ENCODE results near the gene LMO7. TPM values are rescaled to one million over a fixed set of nuclear protein-coding genes. Genes with fewer than 3 reads are reported as not detected.

The LMO7 gene
- total and polyA plus RNA-seq, 2 of the 8 experiments (the other 6 are each of a cell fraction or from before 2014, with no cell fraction given): 8.1 to 28.3 TPM

- no peak overlapping the region for H3K4ac ChIP-seq (replicated peaks; ENCODE audit: insufficient read length, low read depth, low read length)
- no peaks in the 10 kb centered on the region for H3K79me2 ChIP-seq (ENCODE audit: control insufficient read depth in 1 of 2, insufficient read depth in 2 of 2, low read length in 2 of 2)
- H3K56ac ChIP-seq (replicated peaks; ENCODE audit: insufficient read length, low read depth, low read length): no peak overlapping the region
- TF ChIP-seq FOSL1 (IDR thresholded peaks at IDR 0.05; ENCODE audit: insufficient read depth, low read depth, low read length) (no peak), ASH2L (IDR thresholded peaks at IDR 0.05; ENCODE audit: low read length) (no peak)
- H3K4me2 ChIP-seq (ENCODE audit: insufficient read depth in 1 of 2, low read depth in 2 of 2, low read length in 2 of 2): no peak overlapping the region
- H2BK12ac ChIP-seq (ENCODE audit: low read depth, low read length): no peak overlapping the region
- H3K23ac ChIP-seq (ENCODE audit: insufficient read length): no peak overlapping the region
- H3K27ac ChIP-seq (ENCODE audit: low read depth, low read length): no peak overlapping the region
- no peak overlapping the region for H3K4me3 ChIP-seq (ENCODE audit: extremely low read depth in 1 of 4, insufficient read depth in 2 of 4, low read depth in 3 of 4, low read length in 4 of 4)
- ChIA-PET CTCF (ENCODE audit: partially characterized antibody) (interaction anchor here (0.7 to 2.0 kb wide), 2 partner anchors 19 to 1322 kb away, joined by 3 to 7 read pairs; no protein-coding TSS in a partner anchor), POLR2A (ENCODE audit: partially characterized antibody) (no interaction called here)
- H4K20me1 ChIP-seq (replicated peaks in 1 of 2; ENCODE audit: control insufficient read depth in 1 of 2, insufficient read depth in 2 of 2, low read length in 2 of 2): no peaks in the 10 kb centered on the region
- H3K9me3 ChIP-seq (ENCODE audit: insufficient read depth in 2 of 2, low read depth in 1 of 2, low read length in 1 of 2): no peaks in the 10 kb centered on the region
- no peak overlapping the region for H2AFZ ChIP-seq (ENCODE audit: low read length)
- H3K9ac ChIP-seq (replicated peaks in 1 of 4; ENCODE audit: extremely low read depth in 1 of 4, low read depth in 3 of 4, low read length in 3 of 4): no peak overlapping the region
- H2BK15ac ChIP-seq (ENCODE audit: low read length): no peak overlapping the region
- no peak overlapping the region for H4K8ac ChIP-seq (ENCODE audit: extremely low read depth, insufficient read depth, low read length)
- no peak overlapping the region for H4K5ac ChIP-seq (ENCODE audit: insufficient read length, low read depth, low read length)
- no peaks in the 10 kb centered on the region for H3K36me3 ChIP-seq (ENCODE audit: control insufficient read depth in 2 of 4, insufficient read depth in 4 of 4, low read length in 3 of 4)
- H3K14ac ChIP-seq (ENCODE audit: insufficient read length): no peak overlapping the region
- no peak overlapping the region for H2AK5ac ChIP-seq (ENCODE audit: low read depth, low read length)
- H3K18ac ChIP-seq (ENCODE audit: extremely low read depth, low read length): no peak overlapping the region
- H3K79me1 ChIP-seq (ENCODE audit: low read depth, low read length): no peaks in the 10 kb centered on the region
- no peak overlapping the region for H2BK5ac ChIP-seq (ENCODE audit: low read depth, low read length)
- WGBS, 2 experiments (ENCODE audit: extremely low coverage in 1 of 2, insufficient coverage in 1 of 2, insufficient read length in 1 of 2, insufficient replicate concordance in 2 of 2, low coverage in 1 of 2, low lambda C conversion rate in 2 of 2, missing lambda C conversion rate in 1 of 2): 88% methylated on average over 3 of the region's 3 CpGs; no CpG with 5 or more reads in 1 of the 2 experiments
- no peak overlapping the region for H2BK20ac ChIP-seq (ENCODE audit: low read length)
- no peaks in the 10 kb centered on the region for H3K4me1 ChIP-seq (replicated peaks in 1 of 4; ENCODE audit: control insufficient read depth in 3 of 4, insufficient read depth in 4 of 4, low read length in 3 of 4)
- H3K27me3 ChIP-seq (replicated peaks in 1 of 4; ENCODE audit: control insufficient read depth in 3 of 4, extremely low read depth in 1 of 4, insufficient read depth in 3 of 4, low read length in 3 of 4): no peaks in the 10 kb centered on the region
- no peak overlapping the region for H2BK120ac ChIP-seq (replicated peaks; ENCODE audit: low read depth, low read length)
- no peak overlapping the region for H4K91ac ChIP-seq (replicated peaks; ENCODE audit: insufficient read length, low read length)
- H3K23me2 ChIP-seq (ENCODE audit: low read depth, low read length): no peaks in the 10 kb centered on the region
- DNase-seq (ENCODE audit: low read depth in 1 of 2, low spot score in 2 of 2) (no peak), FAIRE-seq (no peak)
Measured at GRCh38 chr13:75850916-75851315, 214.8 kb downstream of the LMO7 start.
